Measurements from ENCODE around the gene SYVN1.

The SYVN1 gene

GRCh38 chr11:65118097-65118837, 16.1 kb downstream of the SYVN1 start:
- DNase-seq (no peak), ATAC-seq (replicated peaks) (no peak)
- peak overlapping the region in 1 of 2 donors; percentile 87 for H3K4me3 Mint-ChIP-seq
- H3K9me3 Mint-ChIP-seq: no peaks in the 10 kb centered on the region
- peaks cover 80% of the 10 kb centered on the region for H3K36me3 Mint-ChIP-seq (ENCODE audit: insufficient read depth)
- no peaks in the 10 kb centered on the region for H3K27me3 Mint-ChIP-seq
- peaks cover 31 to 44% of the 10 kb centered on the region in 2 donors for H3K4me1 Mint-ChIP-seq (ENCODE audit: low read depth in 2 of 2)
- H3K27ac Mint-ChIP-seq: peak overlapping the region; percentile 86 to 97

DNA sequence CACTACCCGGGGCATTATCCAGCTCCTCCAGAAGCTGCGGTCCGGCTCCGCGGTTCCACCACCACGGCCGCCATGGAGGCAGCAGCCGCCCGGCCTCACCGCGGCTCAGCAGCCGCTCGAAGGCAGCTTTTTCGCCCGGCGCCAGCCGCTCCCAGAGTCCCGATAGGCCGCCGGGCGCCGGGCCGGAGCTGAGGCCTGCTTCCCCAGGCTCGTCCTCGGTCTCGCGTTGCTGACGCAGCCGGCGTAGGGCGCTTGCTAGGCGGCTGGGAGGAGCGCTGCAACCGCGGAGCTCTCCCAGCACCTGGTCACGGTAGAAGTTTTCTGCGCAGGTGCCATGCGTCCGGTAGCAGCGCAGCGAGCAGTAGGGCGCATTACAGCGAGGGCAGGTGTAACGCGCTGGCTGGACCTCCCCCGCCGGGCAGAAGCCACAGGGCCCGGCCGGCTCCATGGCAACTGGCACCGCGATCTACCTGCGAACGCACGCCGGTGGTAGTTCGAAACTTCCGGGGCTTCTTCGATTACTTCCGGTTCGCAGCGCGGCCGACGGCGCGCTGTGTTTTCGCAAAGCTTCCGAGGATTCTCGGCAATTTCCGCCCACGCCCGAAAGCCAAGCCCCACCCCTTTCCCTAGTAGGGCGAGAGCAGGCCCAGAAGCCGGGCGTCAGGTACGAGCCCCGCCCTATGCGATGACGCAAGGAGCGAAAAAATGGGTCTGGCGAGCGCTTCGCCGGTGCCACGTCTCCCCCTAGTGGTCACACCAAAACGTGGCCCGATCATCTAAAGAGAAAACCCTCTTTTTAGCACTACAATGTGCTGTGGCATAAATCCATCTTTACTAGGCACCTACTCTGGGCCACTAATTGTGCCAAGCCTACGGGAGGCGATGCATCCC, 16.9 kb downstream of the SYVN1 start, which contains the start of gene ZNHIT2:
Gene ZNHIT2 (minus strand): TSS at position 496 of the 891 bp plus-strand sequence. CDS start 48 bp downstream, at position 448.
- DNase-seq: peak; percentile 100
- H3K4me3 Mint-ChIP-seq: peak within 1 kb of the TSS; percentile 86 to 87
- peaks cover 81% of the 10 kb centered on the region for H3K36me3 Mint-ChIP-seq (ENCODE audit: insufficient read depth)
- H3K27ac Mint-ChIP-seq: peak within 1 kb of the TSS; percentile 86 to 97
- H3K27me3 Mint-ChIP-seq: no peaks in the 10 kb centered on the region
- H3K4me1 Mint-ChIP-seq (ENCODE audit: low read depth in 2 of 2): peaks cover 32 to 50% of the 10 kb centered on the region in 2 donors
- ATAC-seq (replicated peaks): peak; percentile 67
- no peaks in the 10 kb centered on the region for H3K9me3 Mint-ChIP-seq

GRCh38 chr11:65116370-65117205, 17.7 kb downstream of the SYVN1 start:
- Mint-ChIP-seq H3K4me3 (peak overlapping the region; percentile 86 to 87), H3K4me1 (ENCODE audit: low read depth in 2 of 2) (peaks cover 30 to 46% of the 10 kb centered on the region in 2 donors), H3K36me3 (ENCODE audit: insufficient read depth) (peaks cover 80% of the 10 kb centered on the region), H3K27ac (peak overlapping the region; percentile 86 to 97), H3K27me3 (no peaks in the 10 kb centered on the region), H3K9me3 (no peaks in the 10 kb centered on the region)
- DNase-seq (peak; percentile 44 to 60 (median 55)), ATAC-seq (replicated peaks) (peak; percentile 25)

DNA sequence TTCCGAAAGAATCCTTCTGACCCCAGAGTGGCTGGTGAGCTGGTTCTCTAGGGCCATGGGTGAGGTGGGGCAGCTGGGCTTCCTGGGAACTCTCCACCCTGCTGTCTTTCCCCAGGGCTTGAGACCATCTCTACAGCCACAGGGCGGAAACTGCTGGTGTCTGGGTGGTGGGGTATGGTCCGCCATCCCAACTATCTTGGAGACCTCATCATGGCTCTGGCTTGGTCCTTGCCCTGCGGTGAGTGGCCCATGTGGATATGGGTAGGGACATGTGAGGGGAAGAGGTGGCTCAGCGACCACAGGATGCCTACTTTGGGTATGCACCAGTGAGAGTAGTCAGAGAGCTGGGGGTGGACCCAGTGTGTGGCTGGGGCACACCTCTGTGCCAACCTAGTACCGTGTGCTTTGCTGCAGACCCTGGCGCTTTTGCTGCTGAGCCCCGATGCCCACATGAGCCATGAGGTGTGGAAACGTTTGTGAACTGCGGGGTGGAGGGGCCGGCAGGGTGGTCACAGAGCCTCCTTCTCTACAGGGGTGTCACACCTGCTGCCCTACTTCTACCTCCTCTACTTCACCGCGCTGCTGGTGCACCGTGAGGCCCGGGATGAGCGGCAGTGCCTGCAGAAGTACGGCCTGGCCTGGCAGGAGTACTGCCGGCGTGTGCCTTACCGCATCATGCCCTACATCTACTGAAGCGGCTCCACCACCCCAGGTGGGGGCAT, 18.8 kb downstream of the SYVN1 start:
- Mint-ChIP-seq H3K4me1 (ENCODE audit: low read depth in 2 of 2) (peaks cover 31 to 47% of the 10 kb centered on the region in 2 donors), H3K4me3 (peak overlapping the region in 1 of 2 donors; percentile 37), H3K36me3 (ENCODE audit: insufficient read depth) (peaks cover 75% of the 10 kb centered on the region), H3K27me3 (no peaks in the 10 kb centered on the region), H3K27ac (peak overlapping the region in 1 of 2 donors; percentile 97), H3K9me3 (no peaks in the 10 kb centered on the region)
- no peak for ATAC-seq (replicated peaks)
- DNase-seq: no peak

DNA sequence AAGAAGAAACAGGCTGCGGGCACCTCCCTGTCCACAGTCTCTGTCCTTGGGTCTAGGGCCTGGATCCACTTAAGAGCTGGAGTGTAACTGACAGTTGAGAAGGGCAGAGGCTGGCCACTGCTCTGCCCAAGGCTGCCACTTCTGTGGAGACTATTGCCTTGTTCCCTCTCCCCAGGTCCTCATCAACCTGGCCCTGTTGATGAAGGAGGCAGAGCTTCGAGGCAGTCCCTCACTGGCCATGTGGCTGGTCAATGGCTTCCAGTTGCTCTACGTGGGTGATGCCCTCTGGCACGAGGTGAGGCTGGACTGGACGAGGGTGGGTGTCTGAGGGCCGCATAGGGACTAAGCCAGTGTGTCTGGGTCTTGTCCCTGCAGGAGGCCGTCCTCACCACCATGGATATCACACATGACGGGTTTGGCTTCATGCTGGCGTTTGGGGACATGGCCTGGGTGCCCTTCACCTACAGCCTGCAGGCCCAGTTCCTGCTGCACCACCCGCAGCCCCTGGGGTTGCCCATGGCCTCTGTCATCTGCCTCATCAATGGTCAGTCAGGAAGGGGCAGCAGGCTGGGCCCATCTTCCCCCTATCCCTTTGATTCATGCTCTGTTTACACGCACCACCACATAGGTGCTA, 19.7 kb downstream of the SYVN1 start:
- no peaks in the 10 kb centered on the region for H3K9me3 Mint-ChIP-seq
- H3K36me3 Mint-ChIP-seq (ENCODE audit: insufficient read depth): peaks cover 75% of the 10 kb centered on the region
- peak overlapping the region in 1 of 2 donors; percentile 59 for H3K27ac Mint-ChIP-seq
- DNase-seq (no peak), ATAC-seq (replicated peaks) (no peak)
- H3K27me3 Mint-ChIP-seq: no peaks in the 10 kb centered on the region
- H3K4me1 Mint-ChIP-seq (ENCODE audit: low read depth in 2 of 2): peaks cover 36 to 52% of the 10 kb centered on the region in 2 donors
- no peak overlapping the region for H3K4me3 Mint-ChIP-seq

DNA sequence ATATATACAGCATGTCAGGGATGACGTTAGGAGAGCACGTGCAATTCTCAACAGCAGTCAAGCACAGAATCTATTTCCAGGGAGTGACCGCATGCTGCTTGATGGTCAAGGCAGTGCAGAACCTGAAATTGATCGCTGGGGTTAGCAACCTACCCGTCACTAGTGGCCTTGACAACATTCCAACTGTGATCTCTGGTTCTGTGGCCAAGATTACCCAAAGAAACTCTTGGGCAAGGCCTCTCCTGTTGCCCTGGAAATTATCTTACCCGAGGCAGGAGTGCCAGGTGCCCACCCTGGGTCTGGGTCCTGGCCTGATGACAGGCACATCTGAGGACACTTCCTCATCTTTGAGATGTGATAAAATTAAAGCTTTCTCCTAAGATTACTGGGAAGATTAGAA, 20.5 kb downstream of the SYVN1 start:
- Mint-ChIP-seq H3K27ac (peak overlapping the region; percentile 59 to 90), H3K4me3 (peak overlapping the region; percentile 99)

GRCh38 chr11:65113361-65113756, 21.0 kb downstream of the SYVN1 start:
- peaks cover 36 to 48% of the 10 kb centered on the region in 2 donors for H3K4me1 Mint-ChIP-seq (ENCODE audit: low read depth in 2 of 2)

More for the DNA sequence above, 20.5 kb downstream of the SYVN1 start:
- no peaks in the 10 kb centered on the region for H3K27me3 Mint-ChIP-seq
- ATAC-seq (replicated peaks): no peak
- peaks cover 36 to 51% of the 10 kb centered on the region in 2 donors for H3K4me1 Mint-ChIP-seq (ENCODE audit: low read depth in 2 of 2)
- peaks cover 69% of the 10 kb centered on the region for H3K36me3 Mint-ChIP-seq (ENCODE audit: insufficient read depth)
- no peak for DNase-seq
- H3K9me3 Mint-ChIP-seq: no peaks in the 10 kb centered on the region

DNA sequence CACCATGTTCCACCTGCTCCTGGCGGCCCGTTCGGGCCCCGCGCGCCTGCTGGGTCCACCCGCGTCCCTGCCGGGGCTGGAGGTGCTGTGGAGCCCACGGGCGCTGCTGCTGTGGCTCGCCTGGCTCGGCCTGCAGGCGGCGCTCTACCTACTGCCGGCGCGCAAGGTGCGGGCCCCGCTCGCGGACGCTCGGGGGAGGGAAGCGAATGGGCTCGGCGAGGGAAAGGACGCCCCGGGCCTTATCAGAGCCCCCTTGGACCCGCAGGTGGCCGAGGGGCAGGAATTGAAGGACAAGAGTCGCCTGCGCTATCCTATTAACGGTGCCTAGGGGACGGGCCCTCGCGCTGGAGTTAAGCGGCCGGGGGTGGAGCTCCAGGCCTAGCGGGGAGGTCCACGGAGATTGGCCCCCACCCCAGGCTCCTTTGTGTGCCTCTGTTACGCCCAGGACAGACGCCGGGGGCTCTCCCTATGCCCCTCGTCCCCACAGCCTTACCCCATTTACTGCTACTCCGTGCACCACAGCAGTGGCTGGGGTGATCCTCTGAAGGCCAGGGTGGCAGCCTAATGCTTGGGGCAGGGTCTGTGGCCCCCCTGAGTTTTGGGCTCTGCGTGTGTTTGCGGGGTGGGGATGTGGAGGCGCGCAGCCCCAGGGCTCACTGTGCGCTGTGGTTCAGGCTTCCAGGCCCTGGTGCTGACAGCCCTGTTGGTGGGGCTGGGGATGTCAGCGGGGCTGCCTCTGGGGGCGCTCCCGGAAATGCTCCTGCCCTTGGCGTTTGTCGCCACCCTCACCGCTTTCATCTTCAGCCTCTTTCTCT, 21.6 kb downstream of the SYVN1 start:
- H3K9me3 Mint-ChIP-seq: no peaks in the 10 kb centered on the region
- peaks cover 34 to 45% of the 10 kb centered on the region in 2 donors for H3K4me1 Mint-ChIP-seq (ENCODE audit: low read depth in 2 of 2)

More at GRCh38 chr11:65113361-65113756, 21.0 kb downstream of the SYVN1 start:
- H3K4me3 Mint-ChIP-seq: peak overlapping the region; percentile 99
- H3K36me3 Mint-ChIP-seq (ENCODE audit: insufficient read depth): peaks cover 64% of the 10 kb centered on the region
- no peak for ATAC-seq (replicated peaks)
- DNase-seq: no peak
- H3K9me3 Mint-ChIP-seq: no peaks in the 10 kb centered on the region
- H3K27me3 Mint-ChIP-seq: no peaks in the 10 kb centered on the region
- H3K27ac Mint-ChIP-seq: peak overlapping the region; percentile 90 to 97

DNA sequence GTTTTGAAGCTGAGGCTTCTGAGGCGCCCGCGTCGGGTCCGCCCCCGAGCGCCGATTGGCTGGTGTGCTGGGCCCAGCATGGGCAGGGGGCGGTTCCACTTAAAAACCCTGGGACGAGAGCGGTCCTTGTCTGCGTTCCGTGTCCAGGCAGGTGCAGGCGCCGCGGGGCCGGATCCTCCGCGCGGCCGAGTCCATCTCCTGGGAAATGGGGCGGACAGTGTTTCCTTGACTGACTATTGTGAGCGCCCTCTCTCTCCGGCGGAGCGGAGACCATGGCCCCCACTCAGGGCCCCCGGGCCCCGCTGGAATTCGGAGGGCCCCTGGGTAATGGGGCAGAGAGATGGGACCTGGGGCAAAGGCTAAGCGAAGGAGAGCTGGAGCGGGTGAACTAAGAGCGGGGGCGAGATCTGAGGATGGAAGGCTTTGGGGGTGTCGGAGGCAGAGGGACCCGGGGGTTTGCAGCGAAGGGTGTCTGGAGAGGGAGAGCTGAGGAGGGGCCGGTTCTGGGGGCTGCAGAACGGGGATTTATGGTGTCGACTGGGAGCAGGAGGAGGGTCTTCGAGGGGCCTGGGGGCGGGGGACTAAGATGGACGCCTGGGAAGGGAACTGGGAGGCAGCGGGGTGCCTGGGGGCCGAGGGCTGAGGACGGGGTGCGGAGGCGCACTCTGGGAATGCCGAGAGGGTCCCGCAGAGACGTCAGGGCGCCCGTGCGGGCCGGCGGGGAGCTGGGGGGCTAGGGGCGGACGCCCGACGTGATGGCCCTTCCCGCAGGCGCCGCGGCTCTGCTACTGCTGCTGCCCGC, 22.4 kb downstream of the SYVN1 start, which contains the start of gene TM7SF2:
Gene TM7SF2 (plus strand): TSS at position 129 of the 802 bp plus-strand sequence. CDS start 144 bp downstream, at position 273.
- DNase-seq: peak; percentile 89 to 94 (median 91)
- Mint-ChIP-seq H3K9me3 (no peaks in the 10 kb centered on the region), H3K27ac (peak within 1 kb of the TSS; percentile 90 to 97), H3K27me3 (no peaks in the 10 kb centered on the region), H3K36me3 (ENCODE audit: insufficient read depth) (peaks cover 51% of the 10 kb centered on the region), H3K4me3 (peak within 1 kb of the TSS; percentile 99), H3K4me1 (ENCODE audit: low read depth in 2 of 2) (peaks cover 33 to 41% of the 10 kb centered on the region in 2 donors)
- ATAC-seq (replicated peaks): peak; percentile 74

More for the DNA sequence above, 21.6 kb downstream of the SYVN1 start:
- peak; percentile 52 for ATAC-seq (replicated peaks)
- DNase-seq: peak; percentile 75 to 80 (median 79)
- H3K27me3 Mint-ChIP-seq: no peaks in the 10 kb centered on the region
- peak overlapping the region; percentile 90 to 97 for H3K27ac Mint-ChIP-seq
- peak overlapping the region; percentile 99 for H3K4me3 Mint-ChIP-seq
- peaks cover 58% of the 10 kb centered on the region for H3K36me3 Mint-ChIP-seq (ENCODE audit: insufficient read depth)

- no peaks in the 10 kb centered on the region for H3K27me3 Mint-ChIP-seq
- H3K27ac Mint-ChIP-seq: peak overlapping the region; percentile 90 to 97
- peaks cover 34 to 35% of the 10 kb centered on the region in 2 donors for H3K4me1 Mint-ChIP-seq (ENCODE audit: low read depth in 2 of 2)
- peaks cover 47% of the 10 kb centered on the region for H3K36me3 Mint-ChIP-seq (ENCODE audit: insufficient read depth)
- H3K9me3 Mint-ChIP-seq: no peaks in the 10 kb centered on the region
- DNase-seq (no peak), ATAC-seq (replicated peaks) (no peak)
- H3K4me3 Mint-ChIP-seq: peak overlapping the region; percentile 99
Observed at GRCh38 chr11:65111159-65111743, 23.1 kb downstream of the SYVN1 start.
